NCI-H2227 (cell line): ENCODE measurements around the gene ATP4B.

Experiments used
- DNase-seq: peaks from one replicate; lab custom pipeline; 2025; ENCODE audit not compliant: unreplicated experiment; lab: John Stamatoyannopoulos, UW

The ATP4B gene

GRCh38 chr13:113642563-113642962 is 15.4 kb downstream of the ATP4B start:
- no peak for DNase-seq

- DNase-seq, result no peak
Observed at GRCh38 chr13:113641426-113641825, 16.6 kb downstream of the ATP4B start.

GRCh38 chr13:113639616-113640262 is 18.3 kb downstream of the ATP4B start:
- no peak for DNase-seq

GRCh38 chr13:113638806-113639205 is 19.2 kb downstream of the ATP4B start:
- DNase-seq, result no peak

- DNase-seq, result no peak
Observed at GRCh38 chr13:113638173-113638746, 19.7 kb downstream of the ATP4B start.

- no peak for DNase-seq
Observed at GRCh38 chr13:113637262-113638160, 20.5 kb downstream of the ATP4B start.

GRCh38 chr13:113636266-113636963 is 21.6 kb downstream of the ATP4B start:
- DNase-seq, result no peak

GRCh38 chr13:113635709-113636108 is 22.3 kb downstream of the ATP4B start:
- no peak for DNase-seq

- no peak for DNase-seq
Observed at GRCh38 chr13:113635048-113635420, 23.0 kb downstream of the ATP4B start.

- DNase-seq, result no peak
Observed at GRCh38 chr13:113634279-113635047, 23.5 kb downstream of the ATP4B start.

GRCh38 chr13:113633485-113633873 is 24.5 kb downstream of the ATP4B start:
- no peak for DNase-seq

GRCh38 chr13:113632706-113633484 is 25.1 kb downstream of the ATP4B start:
- DNase-seq, result no peak

GRCh38 chr13:113631341-113632095 is 26.5 kb downstream of the ATP4B start:
- no peak for DNase-seq

GRCh38 chr13:113630804-113631203 is 27.2 kb downstream of the ATP4B start:
- no peak for DNase-seq

GRCh38 chr13:113630296-113630695 is 27.7 kb downstream of the ATP4B start:
- DNase-seq, result no peak

GRCh38 chr13:113629866-113630265 is 28.1 kb downstream of the ATP4B start:
- no peak for DNase-seq

- no peak for DNase-seq
Observed at GRCh38 chr13:113628291-113629270, 29.4 kb downstream of the ATP4B start.

- no peak for DNase-seq
Observed at GRCh38 chr13:113627136-113627535, 30.9 kb downstream of the ATP4B start.
